Measurements from ENCODE around the gene LONRF2.

DNA sequence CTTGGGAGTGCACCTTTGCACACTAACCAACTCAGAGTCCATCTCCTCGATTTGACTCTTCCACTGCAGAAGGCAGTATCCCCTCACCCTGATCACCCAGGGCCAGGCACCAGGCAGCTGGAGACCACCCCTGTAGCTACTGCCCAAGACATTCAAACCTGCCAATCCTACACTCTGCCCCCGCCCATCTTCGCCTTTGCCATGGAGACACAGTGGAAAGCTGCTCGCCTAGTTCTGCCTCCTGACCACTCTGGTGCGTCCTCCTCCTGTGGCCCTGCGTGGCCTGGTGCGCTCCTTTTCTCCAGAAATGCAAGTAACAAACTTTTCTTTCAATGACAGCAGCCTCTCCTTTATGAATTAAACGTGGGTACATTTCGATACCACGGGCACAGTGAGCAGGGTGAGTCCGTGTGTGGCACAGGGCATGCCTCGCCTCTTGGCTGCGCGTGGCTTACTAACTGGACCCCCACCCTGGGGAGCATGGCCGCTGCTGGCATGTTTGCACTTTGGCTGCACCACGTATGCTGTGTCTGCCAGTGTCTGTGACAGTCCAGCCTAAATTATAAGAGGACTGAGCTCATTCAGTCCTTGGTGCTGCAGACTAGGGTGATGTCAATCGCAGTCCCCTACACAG, 47.6 kb downstream of the LONRF2 start:
- TF ChIP-seq TAF1 (IDR thresholded peaks at IDR 0.05; ENCODE audit: borderline replicate concordance, low read depth, low read length), result no peak
- no peak for TF ChIP-seq POLR2AphosphoS5 (IDR thresholded peaks at IDR 0.05; ENCODE audit: low read depth, low read length)
- no peak for TF ChIP-seq POLR2A (IDR thresholded peaks at IDR 0.05; ENCODE audit: low read depth, low read length)

All from GM12892 (cell line).